RWPE2 (cell line): ENCODE results near the gene KL.

Source experiments
- ATAC-seq: fragments of 200-7000 bp; cut with Tn5 transposase; 3 replicates; pipeline ENCODE4 v1.9.1; 2021; ENCODE audit warnings: low read depth
- DNase-seq: peaks from one replicate; pipeline ENCODE4 v3.0.0-alpha.2; 2020; ENCODE audit warnings: low spot score
- H3K27ac ChIP-seq: fragments of 450-650 bp; 2 replicates; pipeline ENCODE4 v1.5.1; 2017; ENCODE audit warnings: mild to moderate bottlenecking; ENCODE audit not compliant: poor library complexity, severe bottlenecking
- H3K27me3 ChIP-seq: fragments of 250-450 bp; sonication (Bioruptor Pico); 2 replicates; pipeline ENCODE4 v1.5.1; 2021; ENCODE audit warnings: mild to moderate bottlenecking, moderate library complexity; ENCODE audit not compliant: insufficient read depth, poor library complexity, severe bottlenecking
- H3K36me3 ChIP-seq: fragments of 250-450 bp; sonication (Bioruptor Pico); 2 replicates; pipeline ENCODE4 v1.5.1; 2020; ENCODE audit warnings: low read depth, mild to moderate bottlenecking, moderate library complexity
- H3K4me1 ChIP-seq: fragments of 250-450 bp; sonication (Bioruptor Pico); 2 replicates; pipeline ENCODE4 v1.5.1; 2021; ENCODE audit warnings: mild to moderate bottlenecking, moderate library complexity; ENCODE audit not compliant: insufficient read depth, poor library complexity, severe bottlenecking
- H3K4me3 ChIP-seq: fragments of 250-450 bp; sonication (Bioruptor Pico); 2 replicates; pipeline ENCODE4 v1.5.1; 2021; ENCODE audit warnings: mild to moderate bottlenecking, moderate library complexity; ENCODE audit not compliant: severe bottlenecking
- H3K9me3 ChIP-seq: fragments of 250-450 bp; sonication (Bioruptor Pico); 2 replicates; pipeline ENCODE4 v1.5.1; 2021; ENCODE audit warnings: mild to moderate bottlenecking, moderate library complexity; ENCODE audit not compliant: severe bottlenecking
- CTCF ChIP-seq: fragments of 450-650 bp; IDR thresholded peaks from one replicate; pipeline ENCODE4 v1.5.1; 2017; ENCODE audit warnings: mild to moderate bottlenecking, moderate library complexity; ENCODE audit not compliant: poor library complexity, severe bottlenecking

KL gene

GRCh38 chr13:33107361-33107760 lies 91.1 kb downstream of the KL start:
- peaks cover 53% of the 10 kb centered on the region for H3K36me3 ChIP-seq
- TF ChIP-seq CTCF = no peak
- H3K4me3 ChIP-seq = no peak overlapping the region
- H3K27ac ChIP-seq = no peak overlapping the region
- DNase-seq = no peak
- no peak for ATAC-seq
- no peaks in the 10 kb centered on the region for H3K27me3 ChIP-seq
- no peaks in the 10 kb centered on the region for H3K4me1 ChIP-seq
- H3K9me3 ChIP-seq = no peaks in the 10 kb centered on the region

GRCh38 chr13:33108620-33109019 lies 92.4 kb downstream of the KL start:
- TF ChIP-seq CTCF = no peak
- Histone ChIP-seq H3K4me1 (no peaks in the 10 kb centered on the region), H3K27ac (no peak overlapping the region), H3K27me3 (no peaks in the 10 kb centered on the region), H3K4me3 (no peak overlapping the region), H3K9me3 (no peaks in the 10 kb centered on the region), H3K36me3 (peaks cover 61% of the 10 kb centered on the region)
- ATAC-seq = no peak
- DNase-seq = no peak

- no peak overlapping the region for H3K27ac ChIP-seq
- no peaks in the 10 kb centered on the region for H3K9me3 ChIP-seq
- ATAC-seq (no peak), DNase-seq (no peak)
- no peaks in the 10 kb centered on the region for H3K27me3 ChIP-seq
- H3K4me3 ChIP-seq = no peak overlapping the region
- no peaks in the 10 kb centered on the region for H3K4me1 ChIP-seq
- H3K36me3 ChIP-seq = peaks cover 67% of the 10 kb centered on the region
- TF ChIP-seq CTCF = no peak
These were observed 93.1 kb downstream of the KL start for GRCh38 chr13:33109271-33109697.

- ATAC-seq = no peak
- no peak for TF ChIP-seq CTCF
- H3K27me3 ChIP-seq = no peaks in the 10 kb centered on the region
- H3K4me1 ChIP-seq = no peaks in the 10 kb centered on the region
- no peak for DNase-seq
- peaks cover 67% of the 10 kb centered on the region for H3K36me3 ChIP-seq
- H3K27ac ChIP-seq = no peak overlapping the region
- H3K9me3 ChIP-seq = no peaks in the 10 kb centered on the region
- H3K4me3 ChIP-seq = no peak overlapping the region
These were observed 93.6 kb downstream of the KL start for GRCh38 chr13:33109801-33110200.

GRCh38 chr13:33110386-33110712 lies 94.1 kb downstream of the KL start:
- no peak for ATAC-seq
- Histone ChIP-seq H3K27me3 (no peaks in the 10 kb centered on the region), H3K27ac (no peak overlapping the region), H3K4me3 (no peak overlapping the region), H3K9me3 (no peaks in the 10 kb centered on the region), H3K36me3 (peaks cover 67% of the 10 kb centered on the region), H3K4me1 (no peaks in the 10 kb centered on the region)
- TF ChIP-seq CTCF = no peak
- no peak for DNase-seq
